Measurements from ENCODE around the gene ST8SIA2.

DNA sequence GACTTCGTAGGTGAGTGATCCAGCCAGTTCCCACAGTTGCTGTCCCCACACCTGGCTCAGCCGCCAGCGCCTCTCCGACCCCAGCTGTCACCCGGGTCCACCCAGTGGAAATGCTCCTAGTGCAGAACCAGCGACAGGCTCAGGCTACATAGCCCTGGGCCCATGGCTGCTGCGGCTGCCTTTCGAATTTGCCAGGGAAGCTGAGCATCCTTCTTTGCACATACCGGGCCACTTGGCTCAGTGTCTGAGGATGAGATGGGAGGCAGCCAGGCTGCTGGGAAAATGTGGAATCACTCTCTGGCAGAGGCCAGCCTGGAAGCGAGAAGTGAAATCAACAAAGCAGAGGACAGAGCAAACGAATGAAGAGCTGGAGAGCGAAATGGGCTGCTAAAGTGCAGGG lies 80.1 kb downstream of the ST8SIA2 start:
- TF ChIP-seq, protein P1, sequence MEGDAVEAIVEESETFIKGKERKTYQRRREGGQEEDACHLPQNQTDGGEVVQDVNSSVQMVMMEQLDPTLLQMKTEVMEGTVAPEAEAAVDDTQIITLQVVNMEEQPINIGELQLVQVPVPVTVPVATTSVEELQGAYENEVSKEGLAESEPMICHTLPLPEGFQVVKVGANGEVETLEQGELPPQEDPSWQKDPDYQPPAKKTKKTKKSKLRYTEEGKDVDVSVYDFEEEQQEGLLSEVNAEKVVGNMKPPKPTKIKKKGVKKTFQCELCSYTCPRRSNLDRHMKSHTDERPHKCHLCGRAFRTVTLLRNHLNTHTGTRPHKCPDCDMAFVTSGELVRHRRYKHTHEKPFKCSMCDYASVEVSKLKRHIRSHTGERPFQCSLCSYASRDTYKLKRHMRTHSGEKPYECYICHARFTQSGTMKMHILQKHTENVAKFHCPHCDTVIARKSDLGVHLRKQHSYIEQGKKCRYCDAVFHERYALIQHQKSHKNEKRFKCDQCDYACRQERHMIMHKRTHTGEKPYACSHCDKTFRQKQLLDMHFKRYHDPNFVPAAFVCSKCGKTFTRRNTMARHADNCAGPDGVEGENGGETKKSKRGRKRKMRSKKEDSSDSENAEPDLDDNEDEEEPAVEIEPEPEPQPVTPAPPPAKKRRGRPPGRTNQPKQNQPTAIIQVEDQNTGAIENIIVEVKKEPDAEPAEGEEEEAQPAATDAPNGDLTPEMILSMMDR (IDR thresholded peaks at IDR 0.05) = no peak
- TF ChIP-seq POLR2A (IDR thresholded peaks at IDR 0.05) = no peak
